Stimulated activated CD4-positive, alpha-beta T cell treated with anti-CD3 and anti-CD28 coated beads, Interleukin-2, amount 100 ng/mL, for 24 hours (primary cell): ENCODE data around the gene CCDC12.

ENCODE experiments used
- DNase-seq, 2 donors: peaks; one replicate each; pipeline ENCODE4 v3.0.0-alpha.2; 2020

CCDC12 gene

DNA sequence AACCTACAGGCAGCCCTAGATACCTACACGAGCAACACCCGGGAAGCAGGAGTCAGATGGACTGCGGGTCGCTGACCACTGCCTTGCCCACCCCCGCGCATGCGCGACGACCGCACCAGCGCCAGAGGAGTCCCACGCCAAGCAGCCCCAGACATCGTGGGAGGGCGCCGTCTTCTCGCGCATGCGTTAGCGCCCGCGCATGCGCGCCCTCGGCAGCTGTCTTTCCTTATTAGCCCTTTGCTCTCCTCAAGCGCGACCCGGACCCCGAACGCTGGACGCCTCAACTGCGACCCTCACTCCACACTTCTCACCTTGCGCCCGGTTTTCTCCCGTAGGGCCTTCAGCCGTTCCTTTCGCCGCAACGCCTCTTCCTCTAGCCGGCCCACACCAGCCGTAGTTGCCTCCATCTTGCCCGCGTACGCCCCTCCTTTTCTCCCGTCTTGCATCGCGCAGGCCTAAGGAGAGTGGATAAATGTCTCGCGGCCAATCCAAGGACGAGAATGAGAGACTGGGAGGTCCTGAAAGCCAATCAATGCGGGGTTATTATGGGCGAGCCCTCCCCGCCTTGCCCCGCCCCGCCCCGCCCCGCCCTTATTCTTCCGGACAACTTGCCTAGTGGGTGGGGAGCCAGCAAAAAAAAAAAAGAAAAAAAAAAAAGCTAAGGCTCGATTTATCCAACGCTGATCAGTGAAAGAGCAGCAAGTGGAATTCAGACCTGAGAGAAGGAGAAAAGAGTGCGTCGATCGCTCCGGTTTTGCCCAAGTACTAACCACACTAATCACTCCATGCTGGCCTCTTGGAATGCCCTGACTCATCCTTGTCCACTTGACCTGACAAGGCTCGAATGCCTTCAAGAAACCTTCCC is at the start of gene CCDC12:
Gene CCDC12 (minus strand): TSS at position 420 of the 865 bp plus-strand sequence. CDS start 13 bp downstream, at position 407.
- DNase-seq, result peak; percentile 87 to 93

DNA sequence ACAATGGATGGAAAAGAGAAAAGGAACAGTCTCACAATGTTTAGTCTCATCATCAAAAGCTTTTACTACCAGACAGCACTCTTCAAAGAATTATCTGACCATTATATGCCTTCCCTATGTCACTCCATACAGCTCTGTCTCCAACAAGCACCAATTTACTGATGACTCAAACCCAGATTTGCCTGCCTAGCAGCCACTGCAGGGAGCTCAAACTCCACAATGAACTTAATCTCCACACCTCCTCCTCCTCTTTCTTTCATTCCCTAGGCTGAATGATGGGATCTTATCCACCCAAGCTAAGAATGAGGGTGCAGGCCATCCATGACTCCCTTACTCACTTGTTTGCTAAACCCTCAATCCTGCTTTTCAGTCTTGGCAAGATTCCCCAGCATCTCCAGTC is 48.4 kb upstream of the CCDC12 start:
- DNase-seq, result no peak

GRCh38 chr3:47022641-47023071 is 46.1 kb upstream of the CCDC12 start:
- DNase-seq, result no peak

DNA sequence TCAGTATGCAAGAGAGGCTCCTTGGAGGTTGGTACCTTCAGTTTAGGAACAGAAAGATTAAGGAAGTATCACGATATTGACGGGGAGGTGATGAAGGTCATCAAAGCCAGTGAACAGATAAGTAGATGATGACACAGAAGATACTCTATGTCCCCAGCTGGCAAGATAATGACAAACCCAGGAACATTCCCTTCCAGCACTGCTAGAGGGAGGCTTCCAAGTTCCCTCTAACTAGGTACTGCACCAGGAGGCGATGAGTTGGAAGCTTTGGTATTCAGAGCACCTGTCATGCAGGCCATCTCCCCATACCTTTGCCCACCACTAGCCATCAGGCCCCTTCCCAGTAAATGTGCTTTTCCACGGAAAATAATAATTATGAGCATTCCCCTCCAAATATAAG is 43.8 kb upstream of the CCDC12 start:
- DNase-seq, result no peak

DNA sequence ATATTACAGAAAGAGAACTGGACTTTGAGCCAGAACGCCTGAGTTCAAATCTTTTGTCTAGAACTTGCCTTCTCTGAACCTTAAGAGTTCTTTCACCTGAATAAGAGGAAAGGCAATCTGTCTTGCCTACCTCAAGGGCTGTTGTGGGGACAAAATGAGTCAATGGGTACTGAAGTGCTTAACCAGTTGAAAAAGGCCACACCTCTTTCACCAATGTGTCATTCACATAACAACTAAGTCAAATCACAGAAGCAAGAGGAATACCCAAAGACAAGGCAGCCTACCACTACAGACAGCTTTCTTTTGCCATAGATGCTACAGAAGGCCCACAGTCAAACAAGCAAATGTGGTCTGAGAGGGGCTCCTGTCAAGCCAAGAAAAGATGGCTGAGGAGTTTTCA is 42.7 kb upstream of the CCDC12 start:
- DNase-seq, result no peak

GRCh38 chr3:47018269-47018611 is 41.7 kb upstream of the CCDC12 start:
- no peak for DNase-seq

DNA sequence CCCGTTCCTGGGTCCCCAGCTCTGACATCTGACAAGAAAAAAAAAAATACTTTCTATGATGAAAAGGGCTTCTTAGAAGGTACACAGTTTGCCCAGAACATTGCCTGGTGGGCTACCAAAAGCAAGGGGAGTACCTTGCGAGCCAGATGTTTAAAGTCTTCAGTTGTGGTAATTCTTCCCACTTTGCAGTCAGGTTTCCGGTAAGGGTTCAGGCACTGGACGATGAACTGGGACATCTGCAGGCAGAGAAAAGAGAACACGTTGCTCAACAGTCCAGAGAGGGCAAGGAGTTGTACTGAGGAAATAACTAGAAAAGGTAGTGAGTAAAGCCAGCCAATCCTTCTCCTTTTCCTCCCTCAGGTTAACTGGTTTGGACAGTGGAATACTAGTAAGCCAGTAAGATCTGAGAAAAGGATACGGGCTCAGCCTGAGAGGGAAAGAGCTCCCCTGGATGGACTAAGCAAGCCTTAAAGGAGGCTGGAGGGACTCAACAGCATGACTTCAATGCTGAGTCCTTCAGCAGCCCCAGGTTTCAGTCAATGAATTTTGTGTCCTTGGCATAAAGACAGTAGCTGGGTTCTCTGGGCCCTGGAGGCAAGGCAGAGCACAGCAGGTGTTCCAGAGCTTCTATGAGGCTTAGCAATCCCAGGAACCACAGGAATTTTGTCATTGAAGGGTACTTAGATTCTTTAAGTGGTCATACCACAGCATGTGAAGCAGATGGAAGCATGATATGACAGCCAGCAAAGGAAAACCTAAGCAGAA is 41.1 kb upstream of the CCDC12 start:
- no peak for DNase-seq

- DNase-seq, result no peak
These were observed 40.4 kb upstream of the CCDC12 start for GRCh38 chr3:47016934-47017435.

- DNase-seq, result no peak
These were observed 39.8 kb upstream of the CCDC12 start for GRCh38 chr3:47016086-47016933.

DNA sequence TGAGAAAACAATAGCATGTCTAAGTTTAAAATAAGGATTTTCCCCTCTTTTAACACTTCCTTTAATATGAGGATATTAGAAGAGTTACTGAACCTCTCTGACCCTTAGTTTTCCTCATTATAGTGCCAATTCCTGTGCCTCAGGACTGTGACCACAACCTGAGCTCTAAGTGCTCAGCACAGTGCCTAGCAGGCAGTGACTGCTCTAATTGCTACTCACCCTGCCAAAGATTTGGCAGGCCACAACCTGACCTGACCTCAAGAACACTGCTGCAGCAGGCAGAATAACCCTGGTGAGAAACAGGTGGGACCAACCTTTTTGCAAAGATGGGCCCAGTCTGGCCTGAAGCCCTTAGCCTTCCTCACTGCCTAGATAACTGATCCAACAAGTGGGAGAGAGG is 38.6 kb upstream of the CCDC12 start:
- no peak for DNase-seq

DNA sequence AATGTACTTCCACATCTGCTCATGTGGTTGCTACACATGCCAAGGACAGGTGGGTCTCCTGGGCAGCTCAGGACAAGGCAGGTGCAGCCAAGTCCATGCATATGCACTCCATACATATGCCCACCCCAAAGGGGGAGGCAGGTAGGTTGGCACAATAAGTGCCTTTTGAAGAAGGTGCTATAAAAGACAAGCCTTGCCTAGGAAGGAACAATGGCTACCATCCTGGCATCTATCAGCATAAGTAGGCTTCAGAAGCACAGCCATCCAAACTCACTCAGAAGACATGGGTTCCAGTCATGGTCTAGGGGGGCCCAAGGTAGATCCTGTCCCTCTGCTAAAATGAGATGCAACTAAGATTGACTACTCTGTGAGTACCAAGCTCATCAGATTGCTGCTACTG is 37.5 kb upstream of the CCDC12 start:
- no peak for DNase-seq

DNA sequence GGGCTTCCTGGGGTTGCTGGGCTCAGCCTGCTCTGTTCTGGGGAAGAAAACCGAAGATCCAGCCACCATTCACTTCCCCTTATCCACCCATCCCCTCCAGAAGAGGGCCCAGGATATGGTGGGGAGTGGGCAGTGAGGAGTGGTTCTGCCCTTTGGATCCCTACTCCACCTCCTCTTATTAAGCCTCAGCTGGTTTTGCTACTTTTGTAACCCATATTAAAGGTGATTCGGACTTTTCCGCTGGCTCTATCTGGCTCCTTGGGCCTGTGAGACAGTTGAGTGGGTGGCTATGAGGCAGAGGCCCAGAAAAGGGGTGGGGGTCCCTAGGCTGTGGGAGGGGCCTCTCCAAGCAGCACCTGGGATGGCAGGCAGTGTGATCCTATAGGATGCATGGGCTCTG is 36.7 kb upstream of the CCDC12 start:
- no peak for DNase-seq

DNA sequence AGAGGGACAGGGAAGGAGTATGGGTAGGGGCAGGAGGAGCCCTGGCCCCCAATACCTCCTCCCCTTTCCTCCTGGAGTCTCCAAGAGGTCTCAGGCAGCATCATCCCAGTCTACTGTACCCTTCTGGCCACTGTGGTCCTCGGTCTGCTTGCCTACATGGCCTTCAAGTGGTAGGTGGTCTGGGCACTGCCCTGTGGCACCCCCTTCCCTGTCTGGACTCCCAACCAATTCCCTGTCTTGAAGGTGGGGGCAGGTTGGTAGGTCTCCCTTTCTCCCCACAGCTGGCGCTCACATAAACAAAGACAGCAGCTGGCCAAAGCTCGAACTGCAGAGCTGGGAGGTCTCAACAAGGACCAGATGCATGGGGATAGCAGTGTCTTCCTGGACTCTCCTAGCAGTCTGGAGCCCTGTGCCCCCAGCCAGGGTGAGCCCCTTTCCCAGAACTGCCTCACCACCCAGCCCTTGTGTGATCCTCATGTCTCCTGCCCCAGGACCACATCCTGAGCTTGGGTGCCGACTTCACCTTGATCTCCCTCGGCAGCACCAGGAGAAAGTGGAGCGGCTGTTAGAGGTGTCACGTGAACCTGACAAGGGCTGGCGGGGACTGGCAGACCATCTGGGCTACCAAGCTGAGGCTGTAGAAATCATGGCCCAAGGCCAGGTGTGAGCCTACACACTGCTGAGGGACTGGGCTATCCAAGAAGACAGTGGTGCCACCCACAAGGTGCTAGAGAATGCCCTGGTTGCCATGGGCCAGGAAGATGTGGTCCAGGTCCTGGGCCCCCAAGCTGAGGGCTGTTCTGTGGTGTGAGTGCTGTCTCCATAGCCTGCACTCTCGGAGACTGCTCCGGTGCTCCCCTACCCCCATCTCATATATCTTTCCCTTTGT is 36.0 kb upstream of the CCDC12 start:
- no peak for DNase-seq

GRCh38 chr3:47011371-47011770 is 34.8 kb upstream of the CCDC12 start:
- DNase-seq, result no peak

GRCh38 chr3:47010910-47011309 is 34.4 kb upstream of the CCDC12 start:
- DNase-seq, result no peak

DNA sequence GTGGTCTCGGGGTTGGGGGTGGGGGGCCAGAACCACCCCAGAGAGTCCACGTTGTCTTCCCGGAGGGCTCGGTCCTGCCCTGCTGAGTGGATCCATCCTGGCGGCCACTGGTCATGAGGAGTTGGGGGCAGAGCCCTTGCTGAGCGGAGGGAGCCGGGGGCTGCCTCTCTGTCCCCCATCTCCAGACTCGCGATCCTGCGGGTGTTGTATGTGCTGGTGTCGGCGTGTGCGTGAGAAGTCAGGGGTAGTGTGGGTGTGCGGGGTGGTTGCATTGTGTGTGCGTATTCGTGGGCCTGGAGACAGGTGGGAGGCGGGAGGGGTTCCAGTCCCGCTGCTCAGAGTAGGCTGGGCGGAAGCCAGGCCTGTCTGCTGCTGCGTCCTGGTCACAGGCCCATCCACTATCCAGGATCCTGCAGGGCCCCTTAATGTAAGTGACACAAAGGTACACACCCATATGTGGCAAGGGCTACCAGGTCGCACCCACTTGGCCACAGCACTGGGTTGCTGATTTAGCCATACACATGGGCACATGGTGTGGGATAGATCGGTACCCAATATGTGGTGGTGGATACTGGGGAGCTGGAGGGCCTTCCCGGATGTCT is 33.7 kb upstream of the CCDC12 start:
- no peak for DNase-seq

- DNase-seq, result peak; percentile 58 to 77
These were observed 32.9 kb upstream of the CCDC12 start for GRCh38 chr3:47009225-47010110.

DNA sequence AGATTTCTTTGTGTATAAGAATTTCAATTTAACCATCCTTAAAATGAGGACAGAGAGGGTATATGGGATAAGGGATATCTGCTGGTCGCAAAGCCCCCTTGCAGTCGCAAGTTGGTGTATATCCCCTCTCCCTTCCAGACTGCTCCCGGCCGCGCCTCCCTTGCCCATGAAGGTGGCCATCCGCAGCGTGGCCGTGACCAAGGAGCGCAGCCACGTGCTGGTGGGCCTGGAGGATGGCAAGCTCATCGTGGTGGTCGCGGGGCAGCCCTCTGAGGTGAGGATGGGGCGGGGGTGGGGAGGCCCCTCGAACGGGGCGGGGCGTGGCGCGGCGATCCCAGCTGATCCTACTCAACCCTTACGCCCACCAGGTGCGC is 32.3 kb upstream of the CCDC12 start:
- DNase-seq, result no peak

DNA sequence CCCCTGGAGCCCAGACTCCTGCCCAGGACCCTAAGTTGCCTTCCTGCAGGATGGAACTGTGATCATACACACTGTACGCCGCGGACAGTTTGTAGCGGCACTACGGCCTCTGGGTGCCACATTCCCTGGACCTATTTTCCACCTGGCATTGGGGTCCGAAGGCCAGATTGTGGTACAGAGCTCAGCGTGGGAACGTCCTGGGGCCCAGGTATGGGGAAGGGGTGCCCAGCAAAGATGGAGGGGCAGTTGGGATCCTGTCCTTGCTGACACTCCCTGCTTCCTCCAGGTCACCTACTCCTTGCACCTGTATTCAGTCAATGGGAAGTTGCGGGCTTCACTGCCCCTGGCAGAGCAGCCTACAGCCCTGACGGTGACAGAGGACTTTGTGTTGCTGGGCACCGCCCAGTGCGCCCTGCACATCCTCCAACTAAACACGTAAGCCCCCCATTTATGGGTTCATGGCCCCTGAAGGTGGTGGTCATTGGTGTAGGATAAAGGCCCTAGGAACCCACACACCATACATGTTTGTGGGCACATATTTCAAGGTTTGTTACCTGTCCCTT is 31.8 kb upstream of the CCDC12 start:
- DNase-seq, result no peak
